SK-MEL-5 (cell line): ENCODE results near the gene FIBIN. TPM values are rescaled to one million over a fixed set of nuclear protein-coding genes. Genes with fewer than 3 reads are reported as not detected.
A peak's percentile ranks its signal among the peaks of the same experiment; 100 is the strongest.
"Not testable (repeated sequence)": the region's sequence is repeated elsewhere in the genome, so short reads cannot be mapped to it uniquely, and the experiment has no call there.

Experiments
- DNase-seq: peaks from one replicate; pipeline ENCODE4 v3.0.0-alpha.2; 2016; ENCODE audit warnings: low read depth, low spot score
- in situ Hi-C: cut with HindIII; loops from 2 replicates; pipeline ENCODE4 v1.10.0; 2016; ENCODE audit warnings: low sequenced_read_pairs, high pct_unique_total_duplicates, low pct_unique_long_range_greater_than_20kb
- polyA plus RNA-seq, 2 experiments: library from polyadenylated mRNA; depleted of rRNA; stranded (reverse); fragments of >200 nt; gene quantifications; 2 replicates each; pipeline ENCODE4 v1.2.3, GENCODE V29; 2015
- total RNA-seq: library from RNA; depleted of rRNA; stranded (reverse); fragments of >200 nt; shearing (Covaris generic); gene quantifications from 2 replicates; pipeline ENCODE4 v1.2.3, GENCODE V29; 2014; rRNA removed

FIBIN gene
- total RNA-seq: not detected in 2 replicates
- polyA plus RNA-seq (2015; cell fraction: cytosol; rRNA removed): not detected in 2 replicates
- polyA plus RNA-seq (2015; cell fraction: nucleus; rRNA removed): not detected in 2 replicates

GRCh38 chr11:26993965-26994457 lies at the start of gene FIBIN:
FIBIN (plus strand) TSS chr11:26994112; CDS start chr11:26994527, 415 bp downstream.
- no peak for DNase-seq
- in situ Hi-C loops: no loop called here

GRCh38 chr11:26944866-26945664 lies 48.8 kb upstream of the FIBIN start:
- in situ Hi-C loops: no loop called here
- DNase-seq: no peak

GRCh38 chr11:26946257-26946716 lies 47.6 kb upstream of the FIBIN start:
- no peak for DNase-seq

GRCh38 chr11:26947379-26947844 lies 46.5 kb upstream of the FIBIN start:
- DNase-seq: no peak
- in situ Hi-C loops: no loop called here

More at GRCh38 chr11:26946257-26946716, 47.6 kb upstream of the FIBIN start:
- in situ Hi-C loops: no loop called here

GRCh38 chr11:26947904-26948639 lies 45.8 kb upstream of the FIBIN start:
- DNase-seq: no peak
- in situ Hi-C loops: no loop called here

GRCh38 chr11:26948881-26949280 lies 45.0 kb upstream of the FIBIN start:
- in situ Hi-C loops: no loop called here

GRCh38 chr11:26949846-26950245 lies 44.1 kb upstream of the FIBIN start:
- in situ Hi-C loops: no loop called here
- DNase-seq: no peak

More at GRCh38 chr11:26948881-26949280, 45.0 kb upstream of the FIBIN start:
- DNase-seq: no peak

GRCh38 chr11:26950260-26950719 lies 43.6 kb upstream of the FIBIN start:
- no peak for DNase-seq
- in situ Hi-C loops: no loop called here

GRCh38 chr11:26951809-26952515 lies 42.0 kb upstream of the FIBIN start:
- DNase-seq: no peak
- in situ Hi-C loops: no loop called here

- in situ Hi-C loops: no loop called here
- no peak for DNase-seq
These were observed 40.0 kb upstream of the FIBIN start for GRCh38 chr11:26953770-26954392.

GRCh38 chr11:26958005-26958701 lies 35.8 kb upstream of the FIBIN start:
- in situ Hi-C loops: no loop called here
- peak; percentile 73 for DNase-seq

GRCh38 chr11:26958702-26959049 lies 35.2 kb upstream of the FIBIN start:
- in situ Hi-C loops: no loop called here
- DNase-seq: no peak

GRCh38 chr11:26960281-26960680 lies 33.6 kb upstream of the FIBIN start:
- DNase-seq: no peak
- in situ Hi-C loops: no loop called here

GRCh38 chr11:26963764-26964163 lies 30.1 kb upstream of the FIBIN start:
- no peak for DNase-seq
- in situ Hi-C loops: no loop called here

GRCh38 chr11:26964339-26964738 lies 29.6 kb upstream of the FIBIN start:
- DNase-seq: no peak
- in situ Hi-C loops: no loop called here

- peak; percentile 28 for DNase-seq
- in situ Hi-C loops: not testable (repeated sequence)
These were observed 28.9 kb upstream of the FIBIN start for GRCh38 chr11:26964847-26965485.
